ACC112 (cell line): ENCODE results near the gene RPL27A.

Experiments
- H2AFZ ChIP-seq: fragments of 200-600 bp; sonication (generic); one replicate; pipeline ENCODE4 v1.6.0; 2017; ENCODE audit warnings: antibody characterized with exemption, low read length; ENCODE audit not compliant: unreplicated experiment
- H3K27ac ChIP-seq: fragments of 200-600 bp; sonication (generic); 2 replicates; pipeline ENCODE4 v1.5.1; 2014; ENCODE audit warnings: low read depth, mild to moderate bottlenecking, antibody characterized with exemption, low read length, moderate library complexity
- H3K27me3 ChIP-seq: fragments of 200-600 bp; sonication (generic); 2 replicates; pipeline ENCODE4 v1.6.1; 2014; ENCODE audit warnings: mild to moderate bottlenecking, antibody characterized with exemption, low read length, moderate library complexity, mixed read lengths; ENCODE audit not compliant: insufficient read depth
- H3K36me3 ChIP-seq: fragments of 200-600 bp; sonication (generic); 2 replicates; pipeline ENCODE4 v1.6.1; 2016; ENCODE audit warnings: mild to moderate bottlenecking, antibody characterized with exemption, low read length, moderate library complexity, mixed read lengths; ENCODE audit not compliant: insufficient read depth
- H3K4me1 ChIP-seq: fragments of 200-600 bp; sonication (generic); one replicate; pipeline ENCODE4 v1.6.1; 2016; ENCODE audit warnings: low read length, mixed read lengths; ENCODE audit not compliant: insufficient read depth, unreplicated experiment, control insufficient read depth
- H3K4me3 ChIP-seq: fragments of 200-600 bp; sonication (generic); 2 replicates; pipeline ENCODE4 v1.5.1; 2014; ENCODE audit warnings: mild to moderate bottlenecking, low read depth, low read length
- H3K79me2 ChIP-seq: fragments of 200-600 bp; sonication (generic); one replicate; pipeline ENCODE4 v1.6.0; 2016; ENCODE audit warnings: low read length; ENCODE audit not compliant: control insufficient read depth, unreplicated experiment, insufficient read depth

The RPL27A gene

DNA sequence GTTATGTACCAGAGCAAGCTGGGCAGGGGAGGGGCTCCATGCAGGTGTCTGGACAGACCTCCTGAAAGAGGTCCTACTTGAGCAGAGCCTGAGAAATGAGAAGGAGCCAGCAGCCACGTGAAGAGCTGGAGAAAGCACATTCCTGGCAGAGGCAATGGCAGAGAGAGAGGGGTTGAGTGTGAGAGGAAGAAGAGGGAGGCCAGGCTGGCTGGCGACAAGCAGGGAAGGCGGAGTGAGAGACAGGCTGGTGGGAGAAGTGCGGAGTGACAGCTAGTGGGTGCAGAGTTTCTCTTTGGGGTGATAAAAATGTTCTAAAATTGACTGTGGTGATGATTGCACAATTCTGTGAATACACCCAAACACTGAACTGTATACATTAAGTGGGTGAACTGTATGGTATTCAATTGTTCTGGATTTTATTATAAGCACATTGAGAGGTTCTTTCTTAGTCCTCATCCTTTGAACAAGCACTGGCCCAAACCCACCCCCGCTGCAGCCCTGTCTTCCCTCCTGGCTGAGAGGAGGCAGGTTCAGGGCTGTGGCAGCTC, 29.4 kb downstream of the RPL27A start:
- H3K27me3 ChIP-seq: no peaks in the 10 kb centered on the region
- H3K4me3 ChIP-seq: no peak overlapping the region
- H3K27ac ChIP-seq: no peak overlapping the region
- H3K79me2 ChIP-seq: no peaks in the 10 kb centered on the region
- H3K36me3 ChIP-seq: peaks cover 19% of the 10 kb centered on the region; the same call in 1 of the 2 replicates
- peaks cover 18% of the 10 kb centered on the region for H3K4me1 ChIP-seq
- H2AFZ ChIP-seq: no peak overlapping the region

GRCh38 chr11:8712506-8712905, 29.9 kb downstream of the RPL27A start:
- H3K27ac ChIP-seq: no peak overlapping the region
- no peak overlapping the region for H3K4me3 ChIP-seq
- H3K36me3 ChIP-seq: peaks cover 13% of the 10 kb centered on the region; the same call in 1 of the 2 replicates
- no peaks in the 10 kb centered on the region for H3K27me3 ChIP-seq
- no peaks in the 10 kb centered on the region for H3K79me2 ChIP-seq
- peaks cover 24% of the 10 kb centered on the region for H3K4me1 ChIP-seq
- H2AFZ ChIP-seq: no peak overlapping the region

DNA sequence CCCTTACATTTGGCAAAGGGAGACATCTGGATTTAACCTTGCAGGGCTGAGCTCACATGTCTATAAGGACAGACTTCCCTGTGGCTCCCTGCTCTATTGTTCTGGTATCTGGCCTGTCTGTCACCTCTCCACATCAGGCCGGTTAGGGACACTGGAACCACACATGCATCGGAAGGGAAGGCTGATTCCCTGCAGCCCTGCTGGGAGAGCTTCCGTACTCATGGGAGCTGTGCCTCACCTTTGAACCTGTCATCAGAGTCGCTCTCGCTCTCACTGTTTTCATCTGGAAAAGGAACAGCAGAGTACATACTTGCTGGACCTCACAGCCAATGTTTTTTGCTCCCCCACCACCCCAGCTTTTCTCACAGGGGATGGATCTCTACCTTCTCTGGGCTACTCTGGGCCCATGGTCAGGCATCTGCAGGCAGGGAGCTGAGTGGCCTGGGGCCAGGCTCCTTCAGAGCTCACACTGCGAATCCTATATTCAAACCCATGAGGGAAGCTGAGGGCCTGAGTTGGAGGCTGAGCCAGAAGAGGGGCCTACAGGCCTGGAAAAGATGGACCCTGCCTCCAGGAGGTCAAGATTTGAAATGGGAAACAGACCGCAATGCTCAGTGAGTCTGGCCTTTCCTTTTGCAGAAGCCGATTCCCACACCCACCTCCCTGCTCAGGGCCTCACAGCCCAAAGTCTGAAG, 31.3 kb downstream of the RPL27A start:
- no peak overlapping the region for H2AFZ ChIP-seq
- H3K27ac ChIP-seq: no peak overlapping the region

GRCh38 chr11:8714622-8715225, 32.1 kb downstream of the RPL27A start:
- no peaks in the 10 kb centered on the region for H3K27me3 ChIP-seq
- peaks cover 9% of the 10 kb centered on the region; the same call in 1 of the 2 replicates for H3K36me3 ChIP-seq
- H3K4me1 ChIP-seq: peaks cover 35% of the 10 kb centered on the region
- no peak overlapping the region for H3K4me3 ChIP-seq
- no peak overlapping the region for H3K27ac ChIP-seq
- no peak overlapping the region for H2AFZ ChIP-seq
- no peaks in the 10 kb centered on the region for H3K79me2 ChIP-seq

More for the DNA sequence above, 31.3 kb downstream of the RPL27A start:
- Histone ChIP-seq H3K4me3 (no peak overlapping the region), H3K36me3 (peaks cover 9% of the 10 kb centered on the region; the same call in 1 of the 2 replicates), H3K79me2 (no peaks in the 10 kb centered on the region), H3K27me3 (no peaks in the 10 kb centered on the region), H3K4me1 (peaks cover 36% of the 10 kb centered on the region)

DNA sequence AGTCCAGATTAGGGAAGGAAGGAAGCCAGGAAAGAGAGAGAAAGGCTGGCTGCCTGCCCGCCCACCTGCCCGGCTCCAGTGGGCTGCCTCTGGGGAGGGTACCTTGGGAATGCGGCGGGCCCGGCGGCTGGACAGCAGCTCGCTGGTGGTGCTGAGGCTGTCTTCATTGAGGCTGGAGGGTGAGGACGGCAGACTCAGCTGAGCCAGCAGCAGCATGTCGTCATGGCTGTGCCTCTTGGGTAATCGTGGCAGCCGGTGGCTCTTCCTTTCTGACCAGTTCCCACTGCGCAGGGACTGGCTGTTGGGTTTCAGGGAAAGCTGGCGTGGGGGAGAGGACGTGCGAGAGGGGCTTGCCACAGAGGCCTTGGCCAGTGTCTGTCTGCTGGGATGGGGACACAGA, 32.9 kb downstream of the RPL27A start:
- no peak overlapping the region for H2AFZ ChIP-seq
- H3K79me2 ChIP-seq: peaks cover 1% of the 10 kb centered on the region
- no peaks in the 10 kb centered on the region for H3K27me3 ChIP-seq
- peaks cover 41% of the 10 kb centered on the region for H3K4me1 ChIP-seq
- peaks cover 9% of the 10 kb centered on the region; the same call in 1 of the 2 replicates for H3K36me3 ChIP-seq
- no peak overlapping the region for H3K27ac ChIP-seq
- H3K4me3 ChIP-seq: no peak overlapping the region

- Histone ChIP-seq H3K79me2 (peaks cover 3% of the 10 kb centered on the region), H3K27me3 (no peaks in the 10 kb centered on the region), H3K27ac (peak overlapping the region; percentile 88), H2AFZ (peak overlapping the region; percentile 47), H3K36me3 (peaks cover 7% of the 10 kb centered on the region; the same call in 1 of the 2 replicates), H3K4me3 (peak overlapping the region; percentile 58), H3K4me1 (peaks cover 61% of the 10 kb centered on the region)
Observed at GRCh38 chr11:8717544-8717875, 34.9 kb downstream of the RPL27A start.

DNA sequence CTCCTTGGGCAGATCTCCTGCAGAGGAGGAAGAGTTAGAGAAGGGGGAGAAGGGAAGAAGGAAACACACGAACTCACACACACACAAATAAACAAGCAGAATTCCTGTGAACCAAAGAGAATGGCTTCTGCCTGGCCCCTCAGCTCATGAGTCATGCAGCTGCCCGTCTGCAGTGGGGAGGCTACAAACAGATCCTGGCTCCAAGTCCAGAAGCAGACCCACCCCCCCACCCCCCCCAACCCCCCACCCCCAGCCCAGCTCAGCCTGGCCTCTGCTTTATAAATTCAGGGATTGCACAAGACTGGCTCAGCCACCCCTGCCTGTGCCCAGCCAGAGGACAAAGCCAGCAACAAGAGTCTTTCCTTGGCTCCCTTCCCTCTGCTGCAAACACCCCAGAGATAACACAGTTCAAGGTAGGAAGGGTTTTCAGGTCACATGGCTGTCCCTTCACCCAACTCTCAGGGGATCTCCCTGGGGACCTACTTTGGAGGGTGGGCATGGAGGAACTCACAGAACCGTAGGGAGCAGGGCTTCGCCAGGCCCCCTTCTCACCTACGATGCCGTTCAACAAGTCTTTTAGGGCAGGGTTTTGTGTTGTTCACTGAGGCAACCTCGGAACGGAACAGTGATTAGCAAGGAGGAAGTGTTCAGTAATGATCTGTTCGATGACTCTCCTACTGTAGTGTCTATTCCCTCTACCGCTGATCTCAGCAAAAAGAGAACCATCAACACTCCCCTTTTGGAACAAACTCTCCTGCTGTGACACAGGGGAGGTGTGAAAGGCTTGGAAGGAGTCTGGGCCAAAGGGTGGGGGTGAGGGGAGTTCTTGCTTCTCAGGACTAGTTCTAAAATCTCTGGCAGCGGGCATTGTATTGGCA, 35.5 kb downstream of the RPL27A start:
- H3K4me1 ChIP-seq: peaks cover 61% of the 10 kb centered on the region
- peak overlapping the region; percentile 97 for H3K27ac ChIP-seq
- H3K27me3 ChIP-seq: no peaks in the 10 kb centered on the region
- peaks cover 3% of the 10 kb centered on the region for H3K79me2 ChIP-seq
- H3K36me3 ChIP-seq: peaks cover 7% of the 10 kb centered on the region; the same call in 1 of the 2 replicates
- peak overlapping the region; percentile 47 for H2AFZ ChIP-seq
- peak overlapping the region; percentile 72 for H3K4me3 ChIP-seq

GRCh38 chr11:8719211-8719649, 36.6 kb downstream of the RPL27A start:
- Histone ChIP-seq H3K27me3 (no peaks in the 10 kb centered on the region), H3K4me1 (peaks cover 61% of the 10 kb centered on the region), H3K4me3 (peak overlapping the region; percentile 72), H2AFZ (no peak overlapping the region), H3K79me2 (peaks cover 3% of the 10 kb centered on the region), H3K36me3 (peaks cover 7% of the 10 kb centered on the region; the same call in 1 of the 2 replicates), H3K27ac (peak overlapping the region; percentile 97)

- no peaks in the 10 kb centered on the region for H3K27me3 ChIP-seq
- no peak overlapping the region for H2AFZ ChIP-seq
- peak overlapping the region; percentile 97 for H3K27ac ChIP-seq
- H3K4me3 ChIP-seq: peak overlapping the region; percentile 44
- H3K36me3 ChIP-seq: peaks cover 5% of the 10 kb centered on the region; the same call in 1 of the 2 replicates
- H3K4me1 ChIP-seq: peaks cover 58% of the 10 kb centered on the region
- H3K79me2 ChIP-seq: peaks cover 3% of the 10 kb centered on the region
Observed at GRCh38 chr11:8719721-8720120, 37.1 kb downstream of the RPL27A start.

DNA sequence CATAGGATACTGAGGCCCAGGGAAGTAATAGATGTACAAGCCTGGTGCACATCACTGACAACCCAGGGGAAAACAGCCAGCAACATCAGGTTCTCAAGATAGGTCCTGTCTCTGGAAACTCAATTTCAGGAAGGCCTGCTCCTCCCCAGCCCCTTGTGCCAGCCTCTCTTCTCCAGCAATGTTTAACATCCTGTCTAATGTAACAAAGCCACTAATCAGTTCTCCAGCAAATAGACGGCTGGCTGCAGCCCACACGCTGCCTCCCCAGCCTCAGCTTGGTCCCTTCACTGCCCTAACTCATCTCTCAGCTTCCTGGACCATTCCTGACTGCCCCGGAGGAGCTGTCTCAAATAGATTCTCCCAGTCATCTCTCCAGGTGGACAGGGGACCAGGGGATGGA, 37.8 kb downstream of the RPL27A start:
- peaks cover 3% of the 10 kb centered on the region for H3K79me2 ChIP-seq

More for the DNA sequence above, 37.8 kb downstream of the RPL27A start:
- Histone ChIP-seq H3K27me3 (no peaks in the 10 kb centered on the region), H2AFZ (no peak overlapping the region), H3K27ac (peak overlapping the region; percentile 97), H3K36me3 (no peaks in the 10 kb centered on the region; the same call in 1 of the 2 replicates), H3K4me1 (peaks cover 53% of the 10 kb centered on the region), H3K4me3 (no peak overlapping the region)
